HG02678 (cell line): ENCODE results near the gene RAD51.

ENCODE experiments used
- ATAC-seq: cut with Tn5 transposase; IDR thresholded peaks from one replicate; pipeline ENCODE4 v1.9.1; 2021; ENCODE audit warnings: mild to moderate bottlenecking, moderate library complexity; ENCODE audit not compliant: unreplicated experiment

Gene RAD51

GRCh38 chr15:40775740-40776536 lies 81.0 kb downstream of the RAD51 start:
- ATAC-seq: no peak

GRCh38 chr15:40776537-40777141 lies 81.7 kb downstream of the RAD51 start:
- no peak for ATAC-seq
